Measurements from ENCODE around the gene ADCK1.

DNA sequence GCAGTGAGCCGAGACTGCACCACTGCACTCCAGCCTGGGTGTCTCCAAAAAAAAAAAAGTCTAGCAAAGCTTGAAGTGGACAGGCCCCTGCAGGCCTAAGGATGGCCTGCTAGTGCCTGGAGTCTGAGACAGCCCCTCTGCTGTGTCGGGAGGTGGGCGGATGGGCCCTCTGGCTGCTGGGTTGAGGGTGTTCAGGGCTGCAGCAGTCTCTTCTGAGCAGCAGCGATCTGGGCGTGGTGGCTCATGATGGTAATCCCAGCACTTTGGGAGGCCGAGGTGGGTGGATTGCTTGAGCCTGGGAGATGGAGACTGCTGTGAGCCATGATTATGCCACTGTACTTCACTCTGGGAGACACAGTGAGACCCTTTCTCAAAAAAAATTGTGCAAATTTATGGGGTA, 57.0 kb downstream of the ADCK1 start:
- TF ChIP-seq POLR2AphosphoS5 (IDR thresholded peaks at IDR 0.05; ENCODE audit: low read depth, low read length): no peak
- no peak for TF ChIP-seq POLR2A (IDR thresholded peaks at IDR 0.05; ENCODE audit: low read depth, low read length)
- no peak for TF ChIP-seq TAF1 (IDR thresholded peaks at IDR 0.05; ENCODE audit: borderline replicate concordance, low read depth, low read length)

All from GM12892 (cell line).